GM12891 (cell line): ENCODE data around the gene PPP1R12C.

ENCODE experiments used
- DNase-seq: peaks from one replicate; pipeline ENCODE4 v3.0.0; 2011; ENCODE audit warnings: low spot score; ENCODE audit not compliant: insufficient read length
- FAIRE-seq: peaks from 2 replicates; lab custom pipeline; 2011; peaks lifted over from hg19 to GRCh38; lab: Jason Lieb, UNC
- PAX5 ChIP-seq: IDR thresholded peaks from 2 replicates; pipeline ENCODE4 v1.6.1; 2011; ENCODE audit warnings: low read length, moderate library complexity, mild to moderate bottlenecking; ENCODE audit not compliant: insufficient read depth, severe bottlenecking
- POLR2A ChIP-seq: IDR thresholded peaks from 2 replicates; pipeline ENCODE4 v1.6.1; 2011; ENCODE audit warnings: low read depth, low read length, control low read depth
- POLR2AphosphoS5 ChIP-seq: IDR thresholded peaks from 2 replicates; pipeline ENCODE4 v1.6.1; 2011; ENCODE audit warnings: low read depth, low read length, control low read depth
- POU2F2 ChIP-seq: IDR thresholded peaks from 2 replicates; pipeline ENCODE4 v1.6.1; 2011; ENCODE audit warnings: low read depth, mild to moderate bottlenecking, control low read depth, low read length, moderate library complexity
- SPI1 ChIP-seq: IDR thresholded peaks from 2 replicates; pipeline ENCODE4 v1.6.1; 2011; ENCODE audit warnings: low read depth, low read length, control low read depth
- TAF1 ChIP-seq: IDR thresholded peaks from 2 replicates; pipeline ENCODE4 v1.6.1; 2011; ENCODE audit warnings: low read depth, low read length, control low read depth

The PPP1R12C gene

DNA sequence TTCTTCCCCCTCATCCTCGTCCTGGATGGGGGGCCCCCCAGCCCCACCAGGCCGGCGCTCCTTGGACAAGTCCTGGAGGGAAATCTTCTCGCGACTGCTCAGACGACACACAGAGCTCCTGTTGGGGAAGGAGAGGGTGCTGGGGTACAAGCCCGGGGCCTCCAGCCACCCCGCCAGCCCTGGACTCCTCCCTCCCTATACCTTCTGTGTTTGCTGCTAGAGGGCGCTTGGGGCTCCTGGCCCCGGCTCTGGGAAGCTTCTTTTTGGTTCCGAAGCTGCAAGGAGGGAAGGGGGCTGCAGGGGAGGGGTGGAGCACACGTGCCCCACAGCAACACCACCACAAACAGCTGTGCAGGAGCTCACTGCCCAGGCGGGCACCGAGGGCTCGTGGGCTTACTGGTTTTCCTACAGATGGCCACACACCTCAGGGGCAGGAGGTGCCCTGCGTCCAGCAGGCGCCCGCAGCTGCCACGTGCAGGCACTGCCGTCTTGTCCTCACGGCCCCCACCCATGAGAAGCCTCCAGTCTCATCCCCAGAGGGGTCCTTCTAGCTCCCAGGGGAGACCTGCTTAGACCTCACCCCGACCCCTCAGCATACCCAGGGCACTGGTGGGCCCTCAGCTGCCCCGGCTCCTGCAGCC is 21.3 kb downstream of the PPP1R12C start:
- DNase-seq (no peak), FAIRE-seq (no peak)
- TF ChIP-seq PAX5: no peak
- no peak for TF ChIP-seq POLR2AphosphoS5
- no peak for TF ChIP-seq POU2F2
- no peak for TF ChIP-seq POLR2A
- TF ChIP-seq TAF1: no peak
- no peak for TF ChIP-seq SPI1

DNA sequence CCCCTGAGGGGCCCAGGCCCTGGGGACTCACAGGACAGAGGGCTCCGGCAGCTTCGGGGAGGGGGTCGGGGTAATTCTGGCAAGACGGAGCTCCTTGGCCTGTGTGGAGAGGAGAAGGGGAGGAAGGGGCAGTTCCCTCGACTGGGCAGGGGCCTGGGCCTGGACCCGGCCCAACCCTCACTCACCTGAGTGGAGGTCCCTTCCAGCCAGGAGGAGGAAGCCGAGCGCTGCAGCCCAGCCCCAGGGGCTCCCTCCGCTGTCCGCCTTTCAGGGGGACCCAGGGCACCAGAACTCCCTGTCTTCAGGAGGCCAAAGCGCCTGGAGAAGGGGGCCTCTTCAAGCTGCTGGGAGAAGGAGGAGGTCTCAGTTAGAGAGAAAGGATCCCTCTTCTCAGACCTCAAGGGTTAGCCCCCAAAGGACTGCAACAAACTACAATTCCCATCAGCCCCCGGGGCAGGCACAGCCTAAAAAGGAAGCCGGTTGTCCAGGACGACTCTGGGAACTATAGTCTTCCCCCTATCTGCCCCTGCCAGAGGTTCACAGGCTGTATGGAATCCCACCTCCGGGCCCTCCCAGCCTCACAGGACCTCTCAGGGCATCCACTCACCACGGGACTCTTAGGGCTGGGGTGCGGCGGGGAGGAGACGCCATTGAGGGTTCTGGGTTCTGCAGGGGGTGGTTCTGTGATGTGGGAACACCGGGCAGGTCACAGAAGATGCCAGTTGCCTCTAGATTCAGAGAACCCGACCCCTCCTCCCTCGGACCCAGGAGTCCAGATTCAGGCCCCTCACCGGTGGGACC is 22.0 kb downstream of the PPP1R12C start:
- no peak for TF ChIP-seq TAF1
- no peak for TF ChIP-seq POU2F2
- no peak for TF ChIP-seq SPI1
- no peak for DNase-seq
- no peak for FAIRE-seq

DNA sequence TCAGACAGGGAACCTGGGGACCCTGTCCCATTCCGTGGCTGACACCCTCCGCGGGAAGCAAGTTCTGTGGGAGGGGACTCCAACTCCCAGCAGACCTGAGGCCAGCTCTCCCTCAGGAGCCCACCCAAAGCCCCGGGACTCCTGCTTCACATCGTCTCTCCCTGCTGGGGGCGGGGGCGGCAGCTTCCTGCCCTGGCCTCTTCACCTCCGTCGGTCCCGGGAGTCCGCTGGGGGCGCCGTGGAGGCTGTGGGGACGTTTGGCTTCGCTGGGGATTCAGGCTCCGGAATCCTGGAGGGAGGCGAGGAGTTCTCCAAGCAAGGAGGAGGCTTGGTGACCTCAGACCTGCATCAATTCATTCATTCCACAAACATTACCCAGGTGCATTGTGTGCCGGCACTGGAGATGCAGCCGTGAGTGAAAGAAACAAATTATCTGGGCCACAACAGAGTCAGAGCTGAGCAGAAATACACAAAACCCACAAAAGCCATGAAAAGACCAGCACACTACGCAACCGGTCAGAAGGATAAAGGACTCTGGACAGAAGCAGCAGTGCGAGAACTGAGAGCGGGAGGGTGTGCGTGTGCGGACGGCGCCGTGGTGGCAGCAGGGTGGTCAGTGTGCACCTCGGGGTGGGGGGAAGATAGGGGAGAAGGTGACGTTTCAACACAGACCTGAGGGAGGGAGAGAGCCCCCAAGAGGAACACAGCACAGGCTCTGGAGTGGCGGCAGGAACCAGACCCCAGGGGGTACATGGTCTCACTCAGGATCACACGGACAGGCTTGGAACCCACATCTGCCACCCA is 22.8 kb downstream of the PPP1R12C start:
- FAIRE-seq (no peak), DNase-seq (no peak)
- TF ChIP-seq TAF1: no peak
- no peak for TF ChIP-seq POU2F2
- TF ChIP-seq PAX5: no peak
- no peak for TF ChIP-seq SPI1
- no peak for TF ChIP-seq POLR2A
- TF ChIP-seq POLR2AphosphoS5: no peak

DNA sequence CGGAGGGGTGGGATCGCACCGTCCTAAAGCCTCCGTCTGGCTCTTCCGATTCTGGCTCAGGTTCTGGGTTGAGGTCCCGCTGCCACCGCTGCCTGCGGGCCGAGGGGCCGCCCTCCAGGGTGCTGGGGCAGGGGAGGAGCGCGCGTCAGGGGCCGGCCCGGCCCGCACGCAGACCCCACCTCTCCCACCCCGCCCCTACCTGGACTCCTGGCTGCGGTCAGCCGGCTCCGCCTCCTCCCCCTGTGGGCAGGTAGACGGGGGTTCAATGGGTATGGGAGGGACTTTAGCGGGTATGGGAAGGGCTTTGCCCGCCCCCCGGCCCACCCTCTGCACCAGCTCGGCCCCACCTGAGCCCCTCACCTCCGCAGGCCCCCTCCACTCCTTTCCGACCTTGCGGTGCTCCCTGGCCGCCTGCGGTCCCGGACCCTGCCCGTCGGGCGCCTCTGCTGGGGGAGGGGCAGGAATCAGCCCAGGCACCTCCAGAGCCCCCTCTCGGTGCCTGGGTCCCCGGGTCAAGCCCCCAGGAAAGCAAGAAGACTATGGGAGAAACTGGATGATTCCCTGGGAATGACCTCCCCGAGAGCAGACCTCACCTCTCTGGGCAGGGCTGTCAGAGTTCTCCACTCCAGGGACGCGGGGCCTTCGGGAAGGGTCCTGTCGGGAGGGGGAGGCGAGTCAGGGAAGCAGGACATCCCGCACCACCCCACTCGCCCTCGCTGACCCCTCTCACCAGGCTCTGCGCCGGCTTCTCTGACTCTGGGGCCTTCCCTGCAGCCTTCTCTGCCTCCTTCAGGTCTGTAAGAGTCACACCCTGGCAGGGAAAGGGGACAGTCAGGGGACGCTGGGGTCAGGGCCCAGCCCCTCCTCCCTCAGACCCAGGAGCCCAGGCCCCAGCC is 24.8 kb downstream of the PPP1R12C start:
- DNase-seq (no peak), FAIRE-seq (no peak)
- TF ChIP-seq TAF1 (no peak), POLR2AphosphoS5 (no peak), PAX5 (no peak), SPI1 (no peak), POLR2A (no peak), POU2F2 (no peak)

DNA sequence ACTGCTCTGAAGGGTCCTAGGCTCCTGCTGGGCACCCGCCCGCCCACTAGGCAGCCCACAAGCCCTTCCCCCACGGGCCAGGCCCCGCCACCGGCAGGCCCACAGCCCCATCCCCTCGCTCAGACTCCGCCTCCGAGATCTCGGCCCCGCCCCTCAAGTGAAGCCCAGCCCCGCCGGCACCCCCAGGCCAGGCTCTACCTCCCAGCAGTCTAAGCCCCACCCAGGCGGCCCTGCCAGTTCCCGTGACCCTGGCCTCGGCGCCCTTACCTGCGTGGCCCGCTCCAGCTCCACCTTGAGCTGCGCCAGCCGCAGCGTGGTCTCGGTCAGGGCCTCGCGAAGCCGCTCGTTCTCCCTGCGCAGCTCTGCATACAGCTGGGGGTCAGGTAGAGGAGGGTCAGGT is 25.5 kb downstream of the PPP1R12C start:
- no peak for FAIRE-seq
- TF ChIP-seq POLR2A (no peak), POU2F2 (no peak), SPI1 (no peak), TAF1 (no peak), POLR2AphosphoS5 (no peak), PAX5 (no peak)
- DNase-seq: no peak

DNA sequence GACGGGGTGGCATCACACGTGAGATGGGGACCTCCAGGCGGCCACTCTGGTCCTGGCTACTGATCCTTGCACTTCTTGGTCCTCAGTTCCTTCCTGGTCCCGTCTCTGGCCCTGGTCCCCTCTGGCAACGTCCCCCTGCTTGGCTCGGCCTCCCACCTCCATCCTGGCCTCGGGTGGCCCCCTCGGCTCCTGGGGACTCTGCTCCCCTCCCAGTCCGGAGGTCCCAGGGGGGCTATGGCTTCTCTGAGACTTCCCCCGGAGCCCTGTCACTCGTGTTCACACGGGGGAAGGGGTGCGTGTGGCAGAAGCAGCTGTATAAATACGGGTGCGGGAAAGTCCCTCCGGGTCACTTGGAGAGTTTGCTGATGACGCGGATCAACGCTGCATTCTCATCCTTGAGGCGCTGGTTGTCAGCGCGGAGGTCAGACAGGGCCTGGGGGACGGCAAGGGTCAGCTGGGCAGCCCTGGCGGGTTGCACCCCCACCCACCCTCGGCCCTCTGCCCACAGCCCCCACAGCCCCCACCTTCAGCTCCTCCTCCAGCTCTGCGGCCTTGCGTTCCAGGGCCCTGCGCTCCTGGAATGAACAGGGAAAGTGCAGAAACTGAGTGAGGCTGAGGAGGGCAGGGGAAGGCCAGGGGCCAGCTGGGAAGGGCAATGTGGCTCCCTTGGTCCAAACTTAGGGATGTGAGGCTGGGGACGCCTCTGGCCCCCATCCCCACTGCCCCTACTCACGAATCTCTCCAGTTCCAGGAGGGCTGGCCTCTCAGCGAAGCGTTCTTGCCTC is 26.1 kb downstream of the PPP1R12C start:
- TF ChIP-seq POU2F2 (no peak), POLR2A (no peak), TAF1 (no peak), SPI1 (no peak), POLR2AphosphoS5 (no peak), PAX5 (no peak)
- FAIRE-seq: no peak
- DNase-seq: no peak

DNA sequence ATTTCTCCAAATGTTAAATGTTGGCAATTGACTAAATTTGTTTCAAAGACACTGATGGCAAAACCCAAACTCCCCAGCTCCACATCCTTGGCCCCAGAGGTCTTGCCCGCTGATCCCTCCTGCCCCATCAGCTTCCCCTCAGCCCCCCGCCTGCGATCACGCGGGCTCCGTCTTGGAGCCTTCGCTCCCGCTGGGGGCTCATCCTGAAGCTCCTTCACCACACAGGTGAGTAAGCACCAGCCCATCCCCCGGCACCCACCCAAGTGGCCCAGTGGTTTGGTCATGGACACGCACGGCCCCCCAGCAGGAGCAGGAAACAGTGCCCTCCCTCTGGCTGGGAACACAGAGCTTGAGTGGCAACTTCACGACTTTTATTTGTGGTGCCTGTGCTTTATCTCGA is 26.9 kb downstream of the PPP1R12C start:
- DNase-seq (no peak), FAIRE-seq (no peak)
- TF ChIP-seq TAF1: no peak
- TF ChIP-seq POLR2AphosphoS5: no peak
- no peak for TF ChIP-seq SPI1
- TF ChIP-seq POLR2A: no peak
- TF ChIP-seq POU2F2: no peak
- no peak for TF ChIP-seq PAX5

DNA sequence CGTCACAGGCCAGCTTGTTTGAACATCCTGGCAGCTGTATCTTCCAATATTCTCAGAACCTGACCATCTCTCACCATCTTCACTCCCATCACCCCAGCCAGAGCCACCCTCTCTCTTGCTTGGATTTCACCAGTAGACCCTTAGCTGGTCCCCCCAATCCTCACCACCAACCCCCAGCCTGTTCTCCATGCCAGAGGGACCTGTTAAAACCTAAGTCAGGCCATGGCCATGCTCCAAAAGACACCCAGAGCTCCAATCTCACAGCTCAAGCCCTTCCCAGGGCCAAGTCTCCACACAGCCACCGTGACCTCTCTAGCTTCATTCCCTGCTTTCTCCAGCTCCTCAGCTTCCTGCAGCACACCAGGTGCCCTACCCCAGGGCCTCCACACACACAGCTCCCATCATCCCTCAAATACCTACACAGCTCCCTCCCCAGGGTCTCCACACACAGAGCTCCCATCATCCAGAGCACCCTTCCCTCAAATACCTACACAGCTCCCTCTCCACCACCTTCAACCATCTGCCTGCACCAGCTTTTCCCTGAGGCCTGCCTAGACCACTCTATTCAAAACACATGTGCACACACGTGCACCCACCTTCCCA is 28.0 kb downstream of the PPP1R12C start:
- TF ChIP-seq POLR2A (no peak), TAF1 (no peak), POU2F2 (no peak), PAX5 (no peak)
- no peak for DNase-seq
- FAIRE-seq: no peak
